PFSK-1 (cell line): ENCODE data around the gene AGMO.

ENCODE experiments used
- FOXP2 ChIP-seq: optimal IDR thresholded peaks from 2 replicates; pipeline ENCODE3; 2011; ENCODE audit warnings: borderline replicate concordance, control low read depth, inconsistent platforms; ENCODE audit not compliant: insufficient read depth; ENCODE audit errors: extremely low read length, extremely low read depth
- POLR2AphosphoS5 ChIP-seq: IDR thresholded peaks from 2 replicates; pipeline ENCODE4 v1.6.1; 2012; ENCODE audit warnings: low read depth, mild to moderate bottlenecking, control low read depth, low read length, moderate library complexity
- REST ChIP-seq, 2 experiments: IDR thresholded peaks; 2 replicates each; pipeline versions ENCODE4 v1.6.1 to v1.8.0; 2011 to 2012; ENCODE audit warnings: low read depth in 2 of 2, low read length in 2 of 2, control low read depth in 1 of 2, inconsistent platforms in 1 of 2, mild to moderate bottlenecking in 1 of 2, moderate library complexity in 1 of 2; ENCODE audit not compliant: insufficient read depth in 1 of 2
- SIN3A ChIP-seq: IDR thresholded peaks from 2 replicates; pipeline ENCODE4 v1.6.1; 2012; ENCODE audit warnings: mild to moderate bottlenecking, low read length, moderate library complexity, borderline replicate concordance; ENCODE audit not compliant: insufficient read depth
- TAF1 ChIP-seq: IDR thresholded peaks from 2 replicates; pipeline ENCODE4 v1.6.1; 2012; ENCODE audit warnings: low read length, control low read depth, borderline replicate concordance; ENCODE audit not compliant: insufficient read depth

GRCh38 chr7:15327001-15327400, 234.8 kb downstream of the AGMO start:
- no peak for TF ChIP-seq POLR2AphosphoS5
- no peak for TF ChIP-seq TAF1
- no peak for TF ChIP-seq SIN3A
- no peak for TF ChIP-seq REST (IDR thresholded peaks at IDR 0.05; ENCODE audit: insufficient read depth in 1 of 2, low read depth in 2 of 2, low read length in 2 of 2)
- no peak for TF ChIP-seq FOXP2
